Gastrocnemius medialis (tissue), 4 donors: ENCODE results near the gene TCP11. TPM values are rescaled to one million over a fixed set of nuclear protein-coding genes. Genes with fewer than 3 reads are reported as not detected.

ENCODE experiments used
- ATAC-seq, 2 donors: fragments of 150-250 bp; one replicate each; pipeline ENCODE4 v1.9.1; 2016
- DNase-seq, 2 donors: peaks; one replicate each; pipeline ENCODE4 v3.0.0-alpha.2; 2019
- H3K27ac ChIP-seq, 4 donors: fragments of 200-600 bp; sonication (generic); 1 replicate in 1 of 4; 2 replicates in 3 of 4; pipeline ENCODE4 v1.5.1; 2016 to 2018; ENCODE audit warnings: mild to moderate bottlenecking in 2 of 4, moderate library complexity in 1 of 4
- H3K27me3 ChIP-seq, 3 donors: fragments of 200-600 bp; sonication (generic) in 2 of 3; 1 replicate in 1 of 3; 2 replicates in 2 of 3; pipeline versions ENCODE4 v1.5.1 to v1.6.0; 2016 to 2019; ENCODE audit warnings: mild to moderate bottlenecking in 1 of 3, moderate library complexity in 1 of 3
- H3K36me3 ChIP-seq, 2 donors: fragments of 200-600 bp; sonication (generic) in 1 of 2; one replicate each; pipeline ENCODE4 v1.5.1; 2017 to 2018
- H3K4me1 ChIP-seq, 2 donors: fragments of 200-600 bp; sonication (generic) in 1 of 2; one replicate each; pipeline ENCODE4 v1.5.1; 2016 to 2017; ENCODE audit warnings: mild to moderate bottlenecking in 2 of 2
- H3K4me3 ChIP-seq, 4 donors: fragments of 200-600 bp; sonication (generic) in 3 of 4; 1 replicate in 1 of 4; 2 replicates in 3 of 4; pipeline ENCODE4 v1.5.1; 2016 to 2019; ENCODE audit warnings: mild to moderate bottlenecking in 2 of 4
- H3K9me3 ChIP-seq, 3 donors: fragments of 200-600 bp; sonication (generic) in 2 of 3; 1 replicate in 1 of 3; 2 replicates in 2 of 3; pipeline ENCODE4 v1.5.1; 2016 to 2019
- POLR2A ChIP-seq, 2 donors: fragments of 450-650 bp; IDR thresholded peaks; one replicate each; pipeline ENCODE4 v1.6.1; 2017; ENCODE audit warnings: antibody characterized with exemption in 2 of 2, mild to moderate bottlenecking in 2 of 2, moderate library complexity in 2 of 2
- in situ Hi-C, 4 donors: fragments of 200-750 bp; cut with MboI; loops; one replicate each; pipeline versions ENCODE4 v1.15.0 to v1.8.0; 2017; ENCODE audit warnings: low sequenced_read_pairs in 4 of 4
- intact Hi-C: fragments of 100-400 bp; cut with DNase I; formaldehyde crosslinking; loops from one replicate; pipeline ENCODE4 v1.15.1; 2023; ENCODE audit warnings: low total_unique reads
- total RNA-seq, 4 donors: library from RNA; depleted of rRNA; stranded (reverse); fragments of >200 nt; gene quantifications; one replicate each; pipeline versions ENCODE4 v1.1.0 to v1.2.3, GENCODE V29; 2016
- TF ChIP-seq, protein P1 (sequence below), 5 experiments: fragments of 450-650 bp in 3 of 5; fragments of 200-600 bp in 2 of 5; sonication (generic) in 2 of 5; IDR thresholded peaks in 4 of 5; conservative IDR thresholded peaks in 1 of 5; 1 replicate in 4 of 5; 2 replicates in 1 of 5; pipeline ENCODE4 v1.5.1; 2016 to 2019; ENCODE audit warnings: antibody characterized with exemption in 5 of 5, mild to moderate bottlenecking in 3 of 5, moderate library complexity in 3 of 5

TCP11 gene
- total RNA-seq, 4 donors from 2014 or later, result 0.41 TPM; not detected in 3

- no peak overlapping the region for H3K27ac ChIP-seq
- no peaks in the 10 kb centered on the region for H3K9me3 ChIP-seq
- intact Hi-C loops, result no loop called here
- H3K4me1 ChIP-seq, result no peaks in the 10 kb centered on the region
- H3K36me3 ChIP-seq, result no peaks in the 10 kb centered on the region
- in situ Hi-C loops, result loop anchor here in 1 of 4 donors (10.0 kb wide), 1 partner anchor 58 kb away; no protein-coding TSS in a partner anchor
- no peak for TF ChIP-seq POLR2A (IDR thresholded peaks at IDR 0.05)
- TF ChIP-seq, protein P1, sequence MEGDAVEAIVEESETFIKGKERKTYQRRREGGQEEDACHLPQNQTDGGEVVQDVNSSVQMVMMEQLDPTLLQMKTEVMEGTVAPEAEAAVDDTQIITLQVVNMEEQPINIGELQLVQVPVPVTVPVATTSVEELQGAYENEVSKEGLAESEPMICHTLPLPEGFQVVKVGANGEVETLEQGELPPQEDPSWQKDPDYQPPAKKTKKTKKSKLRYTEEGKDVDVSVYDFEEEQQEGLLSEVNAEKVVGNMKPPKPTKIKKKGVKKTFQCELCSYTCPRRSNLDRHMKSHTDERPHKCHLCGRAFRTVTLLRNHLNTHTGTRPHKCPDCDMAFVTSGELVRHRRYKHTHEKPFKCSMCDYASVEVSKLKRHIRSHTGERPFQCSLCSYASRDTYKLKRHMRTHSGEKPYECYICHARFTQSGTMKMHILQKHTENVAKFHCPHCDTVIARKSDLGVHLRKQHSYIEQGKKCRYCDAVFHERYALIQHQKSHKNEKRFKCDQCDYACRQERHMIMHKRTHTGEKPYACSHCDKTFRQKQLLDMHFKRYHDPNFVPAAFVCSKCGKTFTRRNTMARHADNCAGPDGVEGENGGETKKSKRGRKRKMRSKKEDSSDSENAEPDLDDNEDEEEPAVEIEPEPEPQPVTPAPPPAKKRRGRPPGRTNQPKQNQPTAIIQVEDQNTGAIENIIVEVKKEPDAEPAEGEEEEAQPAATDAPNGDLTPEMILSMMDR (IDR thresholded peaks at IDR 0.05 in 4 of 5, conservative IDR thresholded peaks at IDR 0.05 in 1 of 5), result no peak
- ATAC-seq, result no peak
- no peak for DNase-seq
- H3K27me3 ChIP-seq, result peaks cover 0 to 5% (median 0%) of the 10 kb centered on the region in 3 donors
- no peak overlapping the region for H3K4me3 ChIP-seq
Measured at GRCh38 chr6:35147026-35147425, 5.9 kb upstream of the TCP11 start.

DNA sequence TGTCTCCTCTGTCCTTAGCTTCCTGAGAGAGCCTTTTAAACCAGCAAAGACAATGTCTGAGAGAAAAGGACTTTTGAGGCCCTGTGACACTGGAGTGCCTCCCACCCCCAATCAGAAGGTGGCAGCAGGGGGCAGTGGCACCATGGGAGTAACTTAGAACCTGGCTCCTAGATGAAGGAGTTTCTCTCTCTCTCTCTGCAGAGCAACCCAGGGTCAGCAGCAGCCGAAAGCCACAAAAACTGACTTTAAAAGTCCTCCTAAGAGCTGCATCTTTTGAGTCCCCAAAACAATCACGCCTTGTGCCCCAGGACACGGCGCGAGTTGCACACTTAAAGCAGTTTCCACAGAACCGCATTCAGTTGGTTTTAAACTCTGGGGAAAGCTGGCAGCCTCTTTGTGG lies 5.3 kb upstream of the TCP11 start:
- Histone ChIP-seq H3K4me1 (no peaks in the 10 kb centered on the region), H3K4me3 (no peak overlapping the region), H3K27ac (no peak overlapping the region), H3K27me3 (peaks cover 0 to 5% (median 0%) of the 10 kb centered on the region in 3 donors), H3K9me3 (no peaks in the 10 kb centered on the region), H3K36me3 (no peaks in the 10 kb centered on the region)
- intact Hi-C loops, result loop anchor here (1.0 kb wide), 2 partner anchors 59 to 95 kb away; no protein-coding TSS in a partner anchor
- in situ Hi-C loops, result loop anchor here in 1 of 4 donors (10.0 kb wide), 1 partner anchor 58 kb away; no protein-coding TSS in a partner anchor
- peak in 1 of 2 donors; percentile 18 for DNase-seq
- no peak for TF ChIP-seq POLR2A (IDR thresholded peaks at IDR 0.05)
- TF ChIP-seq, protein P1 (IDR thresholded peaks at IDR 0.05 in 4 of 5, conservative IDR thresholded peaks at IDR 0.05 in 1 of 5), result peak in 2 of 5 experiments; percentile 22 to 47
- peak; percentile 60 to 71 for ATAC-seq

DNA sequence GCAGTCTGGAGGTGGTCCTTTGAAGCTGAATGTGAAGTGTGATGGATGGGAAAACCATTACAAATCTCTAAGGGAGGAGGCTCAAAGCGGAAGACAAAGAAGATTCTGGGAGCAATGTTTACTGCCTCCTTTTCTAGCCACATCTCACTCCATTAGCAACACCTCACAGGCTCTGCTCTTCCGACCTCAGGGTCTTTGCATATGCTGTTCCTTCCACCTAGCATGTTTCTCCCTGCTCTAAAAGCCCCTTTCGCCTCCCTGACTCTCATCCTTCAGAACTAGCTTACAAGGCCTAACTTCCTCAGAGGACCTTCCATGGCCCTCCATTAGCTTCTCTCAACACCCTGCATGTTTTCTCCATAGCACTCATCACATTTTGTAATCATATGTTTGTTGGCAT lies 4.6 kb upstream of the TCP11 start:
- H3K36me3 ChIP-seq, result no peaks in the 10 kb centered on the region
- in situ Hi-C loops, result loop anchor here in 1 of 4 donors (10.0 kb wide), 1 partner anchor 59 kb away; no protein-coding TSS in a partner anchor
- H3K4me1 ChIP-seq, result no peaks in the 10 kb centered on the region
- peaks cover 2 to 7% (median 5%) of the 10 kb centered on the region in 3 donors for H3K27me3 ChIP-seq
- intact Hi-C loops, result loop anchor here (1.0 kb wide), 2 partner anchors 60 to 96 kb away; no protein-coding TSS in a partner anchor
- no peak for TF ChIP-seq POLR2A (IDR thresholded peaks at IDR 0.05)
- TF ChIP-seq, protein P1 (IDR thresholded peaks at IDR 0.05 in 4 of 5, conservative IDR thresholded peaks at IDR 0.05 in 1 of 5), result no peak
- no peaks in the 10 kb centered on the region for H3K9me3 ChIP-seq
- ATAC-seq, result no peak
- DNase-seq, result no peak
- no peak overlapping the region for H3K27ac ChIP-seq
- no peak overlapping the region for H3K4me3 ChIP-seq

GRCh38 chr6:35142588-35143569 lies 1.7 kb upstream of the TCP11 start:
- Histone ChIP-seq H3K9me3 (no peaks in the 10 kb centered on the region), H3K4me3 (no peak overlapping the region), H3K27ac (no peak overlapping the region), H3K27me3 (peaks cover 6 to 7% (median 6%) of the 10 kb centered on the region in 3 donors), H3K36me3 (no peaks in the 10 kb centered on the region), H3K4me1 (peaks cover 0 to 4% of the 10 kb centered on the region in 2 donors)
- no peak for ATAC-seq
- TF ChIP-seq POLR2A (IDR thresholded peaks at IDR 0.05), result no peak
- TF ChIP-seq, protein P1 (IDR thresholded peaks at IDR 0.05 in 4 of 5, conservative IDR thresholded peaks at IDR 0.05 in 1 of 5), result no peak
- intact Hi-C loops, result no loop called here
- no peak for DNase-seq
- in situ Hi-C loops, result loop anchor here in 1 of 4 donors (10.0 kb wide), 1 partner anchor 62 kb away; no protein-coding TSS in a partner anchor
